ENCODE measurements around the gene ABCG1. TPM values are rescaled to one million over a fixed set of nuclear protein-coding genes. Genes with fewer than 3 reads are reported as not detected.

The ABCG1 gene
- total and polyA plus RNA-seq, 5 donors from 2014 or later = 17.0 to 86.3 (median 24.3) TPM

DNA sequence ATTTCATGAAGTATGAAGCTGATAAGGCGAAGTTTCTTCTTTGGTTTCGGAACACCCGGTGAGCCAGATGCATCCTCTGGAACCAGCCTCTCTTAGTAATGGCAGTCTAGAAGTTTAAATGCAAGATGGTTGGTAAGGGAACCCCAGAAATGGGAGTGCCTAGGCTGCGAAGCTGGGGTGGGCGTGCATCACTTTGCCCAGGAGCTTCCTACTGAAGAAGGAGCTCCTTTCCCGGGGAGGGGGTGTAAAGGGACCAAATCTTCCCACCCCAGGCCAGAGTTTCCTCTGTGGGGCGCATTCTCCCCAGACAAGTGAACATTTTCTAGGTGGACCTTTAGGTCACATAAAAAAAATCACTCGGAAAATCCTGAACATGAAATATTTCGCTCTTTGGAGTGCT lies 127.5 kb downstream of the ABCG1 start:
- Histone ChIP-seq H3K4me3 (ENCODE audit: low read depth, low read length) (no peak overlapping the region), H3K36me3 (ENCODE audit: control insufficient read depth, insufficient read depth, low read length) (no peaks in the 10 kb centered on the region), H3K27ac (ENCODE audit: insufficient read depth, low read length, poor library complexity, severe bottlenecking) (no peak overlapping the region), H3K4me1 (ENCODE audit: control insufficient read depth, insufficient read depth, low read length, poor library complexity, severe bottlenecking) (no peaks in the 10 kb centered on the region), H3K9me3 (ENCODE audit: control insufficient read depth in 2 of 2, low read length in 2 of 2) (no peaks in the 10 kb centered on the region), H3K27me3 (ENCODE audit: control insufficient read depth, insufficient read depth, low read length) (no peaks in the 10 kb centered on the region)
- Mint-ChIP-seq H3K4me3 (no peak overlapping the region), H3K9me3 (no peaks in the 10 kb centered on the region), H3K27ac (no peak overlapping the region), H3K27me3 (no peaks in the 10 kb centered on the region), H3K4me1 (no peaks in the 10 kb centered on the region), H3K36me3 (no peaks in the 10 kb centered on the region)
- ATAC-seq (ENCODE audit: low read depth in 2 of 2) (no peak), DNase-seq (no peak)

Other genes starting within 250 kb of the ABCG1 start
- 107 TPM for gene ZBTB21, start 208.8 kb upstream of the ABCG1 start, total RNA-seq
- gene ZBTB21, start 208.8 kb upstream of the ABCG1 start, polyA plus RNA-seq = 1 to 10 TPM; 2.4 to 8.0 (median 5.2) TPM
- 0.35 TPM for gene UMODL1, start 147.8 kb upstream of the ABCG1 start, total RNA-seq
- under 1 TPM in 3 of 4 donors, not detected in 1; 0.05 to 0.10 (median 0.05) TPM for gene UMODL1, start 147.8 kb upstream of the ABCG1 start, polyA plus RNA-seq
- not detected for gene TFF3, start 96.3 kb downstream of the ABCG1 start, total RNA-seq
- gene TFF3, start 96.3 kb downstream of the ABCG1 start, polyA plus RNA-seq = not detected
- gene TFF2, start 131.9 kb downstream of the ABCG1 start, total RNA-seq = not detected
- not detected for gene TFF2, start 131.9 kb downstream of the ABCG1 start, polyA plus RNA-seq
- not detected for gene TFF1, start 147.4 kb downstream of the ABCG1 start, total RNA-seq
- gene TFF1, start 147.4 kb downstream of the ABCG1 start, polyA plus RNA-seq = not detected
- 4.0 TPM for gene TMPRSS3, start 176.9 kb downstream of the ABCG1 start, total RNA-seq
- gene TMPRSS3, start 176.9 kb downstream of the ABCG1 start, polyA plus RNA-seq = 1 to 10 TPM; 1.1 to 2.4 (median 2.2) TPM
- gene UBASH3A, start 184.8 kb downstream of the ABCG1 start, total RNA-seq = 56.0 TPM
- gene UBASH3A, start 184.8 kb downstream of the ABCG1 start, polyA plus RNA-seq = 10 to 100 TPM; 36.2 to 52.6 (median 44.4) TPM

Measured in CD4-positive, CD25-positive, alpha-beta regulatory T cell (primary cell).